Measurements from ENCODE around the gene RPS15. TPM values are rescaled to one million over a fixed set of nuclear protein-coding genes. Genes with fewer than 3 reads are reported as not detected.
"Not testable (repeated sequence)": the region's sequence is repeated elsewhere in the genome, so short reads cannot be mapped to it uniquely, and the experiment has no call there.

The RPS15 gene
- total RNA-seq, 2 experiments from 2014 or later, result 1,378 to 1,409 TPM

DNA sequence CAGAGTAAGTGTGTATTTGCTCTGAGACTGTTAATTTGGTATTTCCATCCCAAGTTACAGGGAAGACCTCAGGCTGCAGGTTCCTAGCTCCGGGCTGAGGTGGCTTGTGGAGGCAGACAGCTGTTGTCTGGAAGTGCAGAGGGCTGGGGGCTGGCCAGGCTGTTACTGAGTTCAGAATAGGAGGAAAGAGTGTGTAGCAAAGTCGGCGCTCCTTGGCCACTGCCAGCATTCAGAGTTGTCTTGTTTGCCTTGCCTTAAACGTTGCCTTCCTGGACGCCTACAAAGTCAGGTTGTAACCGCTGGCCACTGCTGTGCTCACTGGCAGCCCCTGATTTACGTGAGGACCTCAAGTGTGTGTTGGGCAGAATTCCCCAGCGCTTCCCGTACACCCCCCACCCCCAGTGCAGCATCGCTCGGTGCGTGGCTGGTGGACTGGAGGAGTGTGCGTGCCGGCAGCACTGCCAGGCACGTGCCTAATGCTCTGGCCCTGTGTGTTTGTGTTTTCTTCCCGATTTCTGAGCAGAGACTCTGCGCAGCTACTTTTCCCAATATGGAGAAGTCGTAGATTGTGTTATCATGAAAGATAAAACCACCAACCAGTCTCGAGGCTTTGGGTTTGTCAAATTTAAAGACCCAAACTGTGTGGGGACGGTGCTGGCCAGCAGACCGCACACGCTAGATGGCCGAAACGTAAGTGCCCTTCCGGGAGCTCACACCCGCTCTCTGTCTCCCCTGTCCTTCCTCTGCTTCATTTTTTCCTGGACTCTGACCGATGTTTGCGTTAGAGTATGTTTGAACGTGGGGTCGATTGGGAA, 20.3 kb upstream of the RPS15 start:
- peaks cover 49% of the 10 kb centered on the region for H3K36me3 Mint-ChIP-seq (ENCODE audit: low read depth)
- peaks cover 26% of the 10 kb centered on the region for H3K4me1 Mint-ChIP-seq
- ChIA-PET CTCF (no interaction called here), POLR2A (no interaction called here)
- no peaks in the 10 kb centered on the region for H3K9me3 Mint-ChIP-seq
- DNase-seq, result no peak
- H3K27me3 Mint-ChIP-seq, result no peaks in the 10 kb centered on the region
- H3K27ac Mint-ChIP-seq, result no peak overlapping the region
- H3K4me3 Mint-ChIP-seq, result no peak overlapping the region

GRCh38 chr19:1418496-1418775, 19.8 kb upstream of the RPS15 start:
- no peak for DNase-seq
- Mint-ChIP-seq H3K4me3 (no peak overlapping the region), H3K36me3 (ENCODE audit: low read depth) (peaks cover 53% of the 10 kb centered on the region), H3K9me3 (no peaks in the 10 kb centered on the region), H3K27me3 (no peaks in the 10 kb centered on the region), H3K4me1 (peaks cover 21% of the 10 kb centered on the region), H3K27ac (no peak overlapping the region)
- CTCF ChIA-PET, result no interaction called here
- POLR2A ChIA-PET, result interaction anchor here (1.5 kb wide), 1 partner anchor 8 kb away, joined by 3 read pairs; no protein-coding TSS in a partner anchor

DNA sequence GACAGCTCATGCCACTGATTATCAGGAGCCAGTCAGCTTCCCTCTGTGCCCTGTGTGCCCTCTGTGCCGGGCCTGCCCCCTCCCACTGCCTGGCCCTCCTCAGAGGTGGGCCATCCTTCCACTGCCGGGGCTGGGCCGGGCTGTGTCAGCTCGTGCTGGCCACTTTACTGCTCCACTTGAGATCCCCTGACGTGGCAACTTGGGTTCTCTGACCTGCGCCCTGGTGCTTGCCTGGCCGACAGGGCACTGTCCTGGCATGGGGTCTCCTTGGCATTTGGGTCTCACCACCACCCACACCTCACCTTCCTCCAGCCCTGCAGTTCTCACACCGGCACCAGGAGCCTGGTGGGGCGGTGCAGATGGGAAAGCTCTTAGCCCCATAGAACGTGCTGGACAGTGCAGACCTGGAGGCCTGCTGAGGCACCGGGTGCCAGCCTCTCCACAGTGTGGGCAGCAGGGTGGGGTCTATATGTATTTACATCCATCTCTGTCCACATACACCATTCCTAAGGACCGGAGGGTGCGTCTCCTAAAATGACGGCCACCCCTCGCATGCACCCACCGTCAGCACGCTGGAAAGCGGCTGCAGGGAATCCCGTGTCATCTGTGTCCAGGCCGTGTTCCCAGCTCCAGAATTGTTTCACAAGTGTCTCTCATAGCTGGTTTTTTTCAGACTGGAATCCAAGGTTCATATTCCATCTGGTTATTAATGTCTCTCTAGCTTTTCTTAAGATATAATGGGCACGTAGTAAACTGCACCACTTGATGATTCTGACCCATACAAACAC, 19.1 kb upstream of the RPS15 start:
- Mint-ChIP-seq H3K36me3 (ENCODE audit: low read depth) (peaks cover 57% of the 10 kb centered on the region), H3K4me3 (no peak overlapping the region), H3K9me3 (no peaks in the 10 kb centered on the region), H3K27ac (no peak overlapping the region), H3K4me1 (peaks cover 19% of the 10 kb centered on the region), H3K27me3 (no peaks in the 10 kb centered on the region)
- no peak for DNase-seq
- ChIA-PET CTCF (no interaction called here), POLR2A (interaction anchor here (1.5 kb wide), 1 partner anchor 9 kb away, joined by 3 read pairs; no protein-coding TSS in a partner anchor)

DNA sequence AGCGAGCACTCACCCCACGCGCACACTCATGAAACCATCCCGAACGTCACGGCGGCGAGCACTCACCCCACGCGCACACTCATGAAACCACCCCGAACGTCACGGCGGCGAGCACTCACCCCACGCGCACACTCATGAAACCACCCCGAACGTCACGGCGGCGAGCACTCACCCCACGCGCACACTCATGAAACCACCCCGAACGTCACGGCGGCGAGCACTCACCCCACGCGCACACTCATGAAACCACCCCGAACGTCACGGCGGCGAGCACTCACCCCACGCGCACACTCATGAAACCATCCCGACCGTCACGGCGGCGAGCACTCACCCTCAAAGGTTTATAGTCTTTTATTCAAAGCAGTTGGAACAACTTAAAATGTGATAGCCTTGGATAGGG, 18.1 kb upstream of the RPS15 start:
- CTCF ChIA-PET, result not testable (repeated sequence)

GRCh38 chr19:1420590-1420989, 17.6 kb upstream of the RPS15 start:
- Mint-ChIP-seq H3K4me3 (no peak overlapping the region), H3K9me3 (no peaks in the 10 kb centered on the region), H3K36me3 (ENCODE audit: low read depth) (peaks cover 61% of the 10 kb centered on the region), H3K27ac (no peak overlapping the region), H3K4me1 (peaks cover 11% of the 10 kb centered on the region), H3K27me3 (no peaks in the 10 kb centered on the region)
- no peak for DNase-seq
- POLR2A ChIA-PET, result interaction anchor here (1.0 kb wide), 1 partner anchor 12 kb away, joined by 3 read pairs; no protein-coding TSS in a partner anchor
- CTCF ChIA-PET, result no interaction called here

More for the DNA sequence above, 18.1 kb upstream of the RPS15 start:
- Mint-ChIP-seq H3K36me3 (ENCODE audit: low read depth) (peaks cover 60% of the 10 kb centered on the region), H3K4me1 (peaks cover 15% of the 10 kb centered on the region)
- H3K27ac Mint-ChIP-seq, DNase-seq, H3K27me3 Mint-ChIP-seq, POLR2A ChIA-PET, H3K4me3 Mint-ChIP-seq, H3K9me3 Mint-ChIP-seq: not testable (repeated sequence)

- ChIA-PET CTCF (no interaction called here), POLR2A (interaction anchor here (1.0 to 1.1 kb wide), 3 partner anchors 12 to 23 kb away, joined by 3 read pairs; no protein-coding TSS in a partner anchor)
- H3K4me3 Mint-ChIP-seq, result no peak overlapping the region
- H3K27ac Mint-ChIP-seq, result no peak overlapping the region
- no peaks in the 10 kb centered on the region for H3K27me3 Mint-ChIP-seq
- peaks cover 5% of the 10 kb centered on the region for H3K4me1 Mint-ChIP-seq
- H3K9me3 Mint-ChIP-seq, result no peaks in the 10 kb centered on the region
- peaks cover 64% of the 10 kb centered on the region for H3K36me3 Mint-ChIP-seq (ENCODE audit: low read depth)
- DNase-seq, result no peak
Measured at GRCh38 chr19:1421218-1421957, 16.8 kb upstream of the RPS15 start.

DNA sequence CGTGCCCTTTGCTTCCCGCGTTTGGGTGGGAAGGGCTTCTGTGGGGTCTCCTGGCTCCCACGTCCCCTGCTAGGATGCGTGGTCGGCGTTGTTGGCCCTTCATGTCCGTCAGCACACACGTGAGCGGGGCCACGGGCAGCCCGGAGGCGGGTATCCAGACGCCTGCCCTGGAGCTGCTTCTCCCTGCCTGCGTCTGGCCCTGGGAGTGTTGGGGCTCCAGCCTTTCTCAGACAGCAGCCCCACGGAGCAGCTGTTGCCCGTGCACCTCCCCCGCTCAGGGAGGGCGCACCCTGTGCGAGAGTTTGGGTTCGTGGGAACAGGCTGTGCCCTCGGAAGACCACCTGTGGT, 16.3 kb upstream of the RPS15 start:
- H3K27ac Mint-ChIP-seq, result no peak overlapping the region
- H3K4me1 Mint-ChIP-seq, result peaks cover 3% of the 10 kb centered on the region
- H3K4me3 Mint-ChIP-seq, result no peak overlapping the region
- POLR2A ChIA-PET, result interaction anchor here (1.0 to 1.1 kb wide), 2 partner anchors 12 to 23 kb away, joined by 3 read pairs; no protein-coding TSS in a partner anchor
- peaks cover 68% of the 10 kb centered on the region for H3K36me3 Mint-ChIP-seq (ENCODE audit: low read depth)
- DNase-seq, result no peak
- H3K9me3 Mint-ChIP-seq, result no peaks in the 10 kb centered on the region
- no peaks in the 10 kb centered on the region for H3K27me3 Mint-ChIP-seq
- CTCF ChIA-PET, result no interaction called here

DNA sequence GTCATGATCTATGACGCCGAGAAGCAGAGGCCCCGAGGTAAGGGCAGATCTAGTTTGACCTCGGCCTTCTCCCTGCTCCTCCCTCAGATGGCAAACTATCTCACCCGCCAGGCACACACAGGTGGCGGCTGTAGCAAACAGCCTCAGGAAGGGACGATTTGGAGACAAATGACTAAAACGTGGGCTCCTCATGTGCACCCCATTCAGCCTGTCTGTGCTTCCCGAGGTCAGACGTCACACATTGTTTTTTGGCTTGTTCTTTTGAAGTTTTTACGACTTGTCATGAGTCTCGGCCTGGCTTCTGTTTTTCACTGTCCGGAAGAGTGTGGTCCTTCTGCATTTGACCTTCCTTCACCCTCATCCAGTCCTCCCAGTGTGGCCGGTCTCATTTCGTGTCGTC, 15.8 kb upstream of the RPS15 start:
- H3K4me3 Mint-ChIP-seq, result no peak overlapping the region
- no peak for DNase-seq
- peaks cover 3% of the 10 kb centered on the region for H3K4me1 Mint-ChIP-seq
- ChIA-PET CTCF (no interaction called here), POLR2A (no interaction called here)
- H3K9me3 Mint-ChIP-seq, result no peaks in the 10 kb centered on the region
- H3K27ac Mint-ChIP-seq, result no peak overlapping the region
- peaks cover 65% of the 10 kb centered on the region for H3K36me3 Mint-ChIP-seq (ENCODE audit: low read depth)
- no peaks in the 10 kb centered on the region for H3K27me3 Mint-ChIP-seq

DNA sequence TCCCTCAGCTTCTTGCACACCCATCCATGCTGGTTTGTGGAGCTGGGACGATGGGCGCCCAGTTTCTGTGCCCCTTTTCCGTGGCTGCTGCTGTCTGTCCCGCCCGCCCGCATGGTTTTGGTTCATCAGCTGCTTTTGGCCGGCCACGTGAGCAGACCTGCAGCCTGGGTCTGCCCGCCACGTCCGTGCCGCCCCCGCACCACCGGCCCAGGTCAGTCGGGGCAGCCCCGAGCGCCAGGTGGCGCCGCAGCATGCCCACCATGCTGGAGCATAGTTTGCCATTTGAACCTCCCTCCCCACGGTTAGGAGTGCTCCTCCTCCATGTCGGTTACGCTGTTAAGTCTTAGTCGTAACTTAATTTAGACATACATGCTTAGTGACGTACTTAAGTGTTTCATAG, 15.3 kb upstream of the RPS15 start:
- DNase-seq, result no peak
- Mint-ChIP-seq H3K4me1 (no peaks in the 10 kb centered on the region), H3K36me3 (ENCODE audit: low read depth) (peaks cover 61% of the 10 kb centered on the region), H3K4me3 (no peak overlapping the region), H3K9me3 (no peaks in the 10 kb centered on the region), H3K27ac (no peak overlapping the region), H3K27me3 (no peaks in the 10 kb centered on the region)
- CTCF ChIA-PET, result no interaction called here
- POLR2A ChIA-PET, result no interaction called here

DNA sequence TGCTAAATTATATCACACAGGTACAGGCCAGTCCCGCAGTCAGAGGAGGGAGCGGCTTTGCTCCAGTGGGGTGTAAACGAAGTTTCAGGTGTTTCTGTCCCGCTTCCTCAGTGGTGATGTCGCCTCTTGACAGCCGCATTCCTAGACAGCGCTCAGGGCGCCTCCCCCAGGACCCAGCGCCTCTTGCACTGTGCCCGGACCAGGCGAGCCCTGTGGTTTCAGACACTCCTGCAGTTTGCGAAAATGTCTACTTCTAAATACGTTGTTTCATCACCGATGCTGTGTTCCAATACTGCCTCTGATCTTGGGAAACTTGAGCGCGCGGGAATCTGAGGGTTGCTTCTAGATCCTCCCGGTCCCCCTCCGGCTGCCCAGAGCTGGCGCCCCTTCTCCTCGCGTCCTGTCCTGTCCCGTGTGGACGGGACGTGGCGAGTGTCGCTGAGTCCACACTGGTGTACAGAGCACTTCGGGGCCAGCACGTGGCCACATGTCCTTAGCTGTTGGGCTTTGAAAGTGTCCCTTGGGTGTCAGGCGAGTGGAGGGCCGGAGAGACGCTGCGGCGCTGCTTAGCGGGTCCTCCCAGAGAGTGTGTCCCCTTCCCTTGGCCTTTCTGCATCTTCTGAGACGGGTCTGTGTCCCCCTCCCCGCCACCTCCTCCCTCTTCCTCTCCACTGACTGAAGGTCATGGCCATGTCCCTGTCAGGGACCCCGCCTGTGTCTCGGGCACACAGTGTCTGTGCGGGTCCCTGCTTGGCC, 14.6 kb upstream of the RPS15 start:
- no peak for DNase-seq
- no peaks in the 10 kb centered on the region for H3K9me3 Mint-ChIP-seq
- no peak overlapping the region for H3K27ac Mint-ChIP-seq
- ChIA-PET CTCF (no interaction called here), POLR2A (no interaction called here)
- no peaks in the 10 kb centered on the region for H3K27me3 Mint-ChIP-seq
- peaks cover 54% of the 10 kb centered on the region for H3K36me3 Mint-ChIP-seq (ENCODE audit: low read depth)
- H3K4me3 Mint-ChIP-seq, result no peak overlapping the region
- no peaks in the 10 kb centered on the region for H3K4me1 Mint-ChIP-seq

DNA sequence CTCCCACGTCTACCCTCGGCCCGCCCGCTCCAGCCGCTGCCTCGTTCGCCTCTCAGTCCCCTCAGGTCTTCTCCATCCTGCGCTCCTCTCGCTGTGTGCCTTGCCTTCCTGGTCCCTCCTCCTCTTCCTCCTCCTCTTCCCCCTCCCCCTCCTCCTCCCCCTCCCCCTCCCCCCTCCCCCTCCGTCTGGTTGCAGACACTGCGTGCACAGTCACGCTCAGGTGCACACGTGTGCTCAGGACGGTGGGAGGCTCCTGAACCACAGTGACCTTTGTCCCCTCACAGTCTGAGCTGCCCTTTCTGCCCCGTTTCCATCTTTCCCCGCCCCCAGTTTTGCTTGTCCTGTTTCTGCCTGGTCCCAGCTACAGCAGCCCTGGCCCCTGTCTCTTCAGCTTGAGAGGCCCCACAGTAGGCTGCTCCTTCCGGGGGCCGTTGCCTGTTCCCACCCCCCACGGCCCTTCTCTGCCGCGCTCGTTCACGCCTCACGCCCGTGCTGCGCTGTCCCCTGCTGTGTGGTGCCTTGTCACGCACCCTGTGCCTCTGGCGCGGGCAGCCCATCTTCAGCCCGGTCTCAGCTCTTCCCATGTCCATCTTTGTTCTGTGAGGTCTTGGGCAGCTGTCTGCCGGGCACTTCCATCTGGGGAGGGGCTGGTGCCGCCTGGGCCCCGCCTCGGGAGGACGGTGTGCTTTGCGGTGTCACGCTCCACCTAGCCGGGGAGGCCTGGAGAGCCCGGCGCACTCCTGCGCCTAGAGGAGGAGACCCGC, 13.8 kb upstream of the RPS15 start:
- H3K27ac Mint-ChIP-seq, result no peak overlapping the region

DNA sequence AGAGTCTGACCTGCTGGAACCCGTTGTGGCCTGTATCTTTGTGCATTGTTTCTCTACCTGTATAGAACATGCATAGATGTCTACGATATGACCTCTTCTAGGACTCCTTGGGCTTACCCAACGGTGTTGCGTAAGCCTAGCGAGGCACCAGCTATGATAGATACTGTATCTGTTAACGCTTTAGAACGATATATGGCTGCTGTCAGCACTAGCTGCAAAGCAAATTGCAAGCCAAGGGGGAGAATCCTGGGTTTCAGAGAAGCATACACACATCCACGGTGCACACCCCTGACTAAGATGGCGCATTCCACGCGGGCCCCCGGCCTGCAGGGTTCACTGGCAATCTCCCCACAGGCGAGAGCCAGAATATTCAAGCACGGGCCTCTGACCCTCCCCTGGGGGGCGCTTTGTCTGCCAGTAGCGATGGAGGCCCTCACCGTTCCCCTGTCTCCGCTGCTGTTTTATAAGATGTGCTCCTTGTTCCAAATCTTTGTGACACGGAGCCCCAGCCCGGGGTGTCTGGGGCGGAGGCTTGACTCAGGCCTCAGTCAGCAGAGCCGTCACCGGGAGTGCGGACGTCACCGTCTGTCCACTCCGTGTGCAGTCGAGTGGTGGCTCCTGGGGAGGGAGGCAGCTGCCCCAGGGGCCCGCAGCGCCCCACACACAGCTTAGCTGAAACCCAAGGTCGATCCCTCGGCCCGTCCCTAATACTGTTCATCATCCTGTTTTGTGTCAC, 12.9 kb upstream of the RPS15 start:
- no peaks in the 10 kb centered on the region for H3K9me3 Mint-ChIP-seq
- DNase-seq, result no peak
- H3K4me1 Mint-ChIP-seq, result no peaks in the 10 kb centered on the region
- H3K36me3 Mint-ChIP-seq (ENCODE audit: low read depth), result peaks cover 49% of the 10 kb centered on the region
- H3K27me3 Mint-ChIP-seq, result no peaks in the 10 kb centered on the region
- CTCF ChIA-PET, result no interaction called here
- no peak overlapping the region for H3K4me3 Mint-ChIP-seq
- POLR2A ChIA-PET, result no interaction called here
- no peak overlapping the region for H3K27ac Mint-ChIP-seq

More for the DNA sequence above, 13.8 kb upstream of the RPS15 start:
- Mint-ChIP-seq H3K4me1 (no peaks in the 10 kb centered on the region), H3K27me3 (no peaks in the 10 kb centered on the region), H3K4me3 (no peak overlapping the region), H3K9me3 (no peaks in the 10 kb centered on the region), H3K36me3 (ENCODE audit: low read depth) (peaks cover 49% of the 10 kb centered on the region)
- ChIA-PET CTCF (no interaction called here), POLR2A (no interaction called here)
- no peak for DNase-seq
